Measurements from ENCODE around the gene DTWD2.
"Not testable (repeated sequence)": the region's sequence is repeated elsewhere in the genome, so short reads cannot be mapped to it uniquely, and the experiment has no call there.

Gene DTWD2

DNA sequence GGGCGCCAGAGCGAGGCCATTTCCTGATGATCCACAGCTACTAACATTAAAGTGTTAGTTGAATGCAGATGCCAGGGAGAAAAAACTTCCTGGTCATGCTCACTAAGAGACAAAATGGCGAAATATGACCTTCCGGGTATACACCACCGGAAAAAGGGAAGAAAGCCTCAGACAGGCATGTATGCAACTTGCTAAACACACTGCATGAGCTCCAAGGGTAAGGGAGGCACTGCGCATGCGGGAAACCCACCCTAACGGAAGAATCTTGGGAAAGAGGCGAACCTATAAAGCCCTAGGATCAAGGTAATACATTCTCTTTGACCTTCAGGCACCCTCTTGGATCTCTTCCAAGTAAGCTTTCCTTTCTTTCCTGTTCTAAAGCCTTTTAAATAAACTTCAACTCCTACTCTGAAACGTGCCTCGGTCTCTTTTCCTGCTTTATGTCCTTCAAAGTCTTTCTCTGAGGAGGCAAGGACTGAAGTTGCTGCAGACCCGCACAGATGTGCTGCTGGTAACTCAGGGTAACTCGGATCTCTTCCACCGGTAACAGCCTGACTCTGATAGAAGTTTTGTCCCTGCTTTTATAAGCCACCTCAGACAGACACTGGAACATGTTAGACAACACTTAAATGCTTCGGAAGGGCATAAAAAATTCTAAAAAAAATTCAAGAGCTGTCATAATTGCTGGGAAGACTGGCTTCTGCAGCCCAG is 64.9 kb downstream of the DTWD2 start:
- no peak for TF ChIP-seq MYC (IDR thresholded peaks at IDR 0.05; ENCODE audit: low read depth, low read length)
- TF ChIP-seq, protein P1, sequence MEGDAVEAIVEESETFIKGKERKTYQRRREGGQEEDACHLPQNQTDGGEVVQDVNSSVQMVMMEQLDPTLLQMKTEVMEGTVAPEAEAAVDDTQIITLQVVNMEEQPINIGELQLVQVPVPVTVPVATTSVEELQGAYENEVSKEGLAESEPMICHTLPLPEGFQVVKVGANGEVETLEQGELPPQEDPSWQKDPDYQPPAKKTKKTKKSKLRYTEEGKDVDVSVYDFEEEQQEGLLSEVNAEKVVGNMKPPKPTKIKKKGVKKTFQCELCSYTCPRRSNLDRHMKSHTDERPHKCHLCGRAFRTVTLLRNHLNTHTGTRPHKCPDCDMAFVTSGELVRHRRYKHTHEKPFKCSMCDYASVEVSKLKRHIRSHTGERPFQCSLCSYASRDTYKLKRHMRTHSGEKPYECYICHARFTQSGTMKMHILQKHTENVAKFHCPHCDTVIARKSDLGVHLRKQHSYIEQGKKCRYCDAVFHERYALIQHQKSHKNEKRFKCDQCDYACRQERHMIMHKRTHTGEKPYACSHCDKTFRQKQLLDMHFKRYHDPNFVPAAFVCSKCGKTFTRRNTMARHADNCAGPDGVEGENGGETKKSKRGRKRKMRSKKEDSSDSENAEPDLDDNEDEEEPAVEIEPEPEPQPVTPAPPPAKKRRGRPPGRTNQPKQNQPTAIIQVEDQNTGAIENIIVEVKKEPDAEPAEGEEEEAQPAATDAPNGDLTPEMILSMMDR (IDR thresholded peaks at IDR 0.05; ENCODE audit: low read depth, low read length): no peak
- DNase-seq (ENCODE audit: low read depth): no peak
- H3K4me3 ChIP-seq (ENCODE audit: low read depth, low read length): no peak overlapping the region

DNA sequence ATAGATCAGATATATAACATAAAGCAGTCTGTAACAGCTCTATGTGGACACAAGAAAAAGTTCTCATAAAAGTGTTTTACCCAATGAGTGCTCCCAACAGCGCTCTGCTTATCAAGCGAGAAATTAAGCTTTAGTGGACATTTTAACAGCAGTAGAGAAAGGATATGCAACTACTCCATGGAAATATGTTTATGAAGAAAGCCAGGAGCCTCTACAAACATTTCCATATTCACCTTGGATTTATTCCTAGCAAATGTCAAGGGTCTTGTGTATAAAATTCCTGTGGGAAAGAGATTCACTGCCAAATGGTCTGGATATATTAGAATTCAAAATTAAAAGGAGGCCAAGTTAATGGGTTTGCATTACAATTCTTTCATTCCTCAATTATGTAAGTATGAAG is 66.5 kb downstream of the DTWD2 start:
- no peak overlapping the region for H3K4me3 ChIP-seq (ENCODE audit: low read depth, low read length)
- DNase-seq (ENCODE audit: low read depth): no peak
- TF ChIP-seq, protein P2, sequence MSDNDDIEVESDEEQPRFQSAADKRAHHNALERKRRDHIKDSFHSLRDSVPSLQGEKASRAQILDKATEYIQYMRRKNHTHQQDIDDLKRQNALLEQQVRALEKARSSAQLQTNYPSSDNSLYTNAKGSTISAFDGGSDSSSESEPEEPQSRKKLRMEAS (IDR thresholded peaks at IDR 0.05; ENCODE audit: low read depth, low read length): no peak
- no peak for TF ChIP-seq MYC (IDR thresholded peaks at IDR 0.05; ENCODE audit: low read depth, low read length)
- TF ChIP-seq POLR2A (IDR thresholded peaks at IDR 0.05; ENCODE audit: extremely low read depth, insufficient read length): no peak

DNA sequence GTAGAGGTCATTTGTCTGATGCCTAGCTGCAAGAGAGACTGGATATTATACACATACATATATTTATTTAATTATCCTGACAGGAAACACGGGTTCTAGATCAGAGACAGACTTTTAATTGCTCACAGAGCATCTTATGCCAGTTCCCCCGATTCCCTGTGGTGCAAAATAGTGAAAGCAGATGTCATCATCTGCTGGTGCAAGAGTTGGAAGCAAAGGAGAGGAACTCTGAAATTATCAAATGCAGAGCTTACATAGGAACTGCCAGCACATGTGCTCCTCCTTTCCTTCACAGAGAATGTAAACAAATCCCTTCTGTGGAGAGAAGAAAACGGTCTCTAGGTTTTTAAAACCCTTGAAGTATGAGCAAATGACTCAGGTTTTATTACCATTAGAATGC is 69.3 kb downstream of the DTWD2 start:
- no peak for TF ChIP-seq POLR2A (IDR thresholded peaks at IDR 0.05; ENCODE audit: extremely low read depth, insufficient read length)
- TF ChIP-seq, protein P2 (IDR thresholded peaks at IDR 0.05; ENCODE audit: low read depth, low read length): no peak
- TF ChIP-seq, protein P1 (IDR thresholded peaks at IDR 0.05; ENCODE audit: low read depth, low read length): no peak
- TF ChIP-seq MYC (IDR thresholded peaks at IDR 0.05; ENCODE audit: low read depth, low read length): no peak
- DNase-seq (ENCODE audit: low read depth): no peak
- H3K4me3 ChIP-seq (ENCODE audit: low read depth, low read length): no peak overlapping the region

DNA sequence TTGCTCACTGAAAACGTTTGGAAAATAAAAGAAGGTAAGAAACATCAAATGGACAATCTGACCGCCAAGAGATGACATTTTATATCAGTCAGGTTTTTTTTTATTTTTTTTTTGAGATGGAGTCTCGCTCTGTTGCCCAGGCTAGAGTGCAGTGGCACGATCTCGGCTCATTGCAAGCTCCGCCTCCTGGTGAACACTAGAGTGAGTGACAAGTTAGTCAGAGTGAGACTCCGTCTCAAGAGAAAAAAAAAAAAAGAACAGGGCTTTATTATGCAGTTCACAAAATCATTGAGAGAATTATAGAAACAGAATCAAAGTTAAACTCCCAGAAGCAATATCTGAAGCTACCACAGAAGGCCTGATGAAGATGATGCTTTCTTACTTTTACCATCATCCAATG is 70.1 kb downstream of the DTWD2 start:
- no peak overlapping the region for H3K4me3 ChIP-seq (ENCODE audit: low read depth, low read length)
- no peak for DNase-seq (ENCODE audit: low read depth)

DNA sequence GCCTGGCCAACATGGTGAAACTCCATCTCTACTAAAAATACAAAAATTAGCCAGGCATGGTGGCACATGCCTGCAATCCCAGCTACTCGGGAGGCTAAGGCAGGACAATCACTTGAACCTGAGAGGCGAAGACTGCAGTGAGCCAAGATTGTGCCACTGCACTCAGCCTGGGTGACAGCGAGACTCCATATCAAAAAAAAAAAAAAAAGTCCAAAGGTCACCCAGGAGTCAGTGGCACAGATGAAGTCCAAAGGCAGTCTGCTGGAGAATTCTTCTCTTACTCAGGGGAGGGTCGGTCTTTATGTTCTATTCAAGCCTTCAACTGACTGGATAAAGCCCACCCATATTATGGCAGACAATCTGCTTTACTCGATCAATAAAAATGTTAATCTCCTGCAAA is 80.8 kb downstream of the DTWD2 start:
- not testable (repeated sequence) for DNase-seq (ENCODE audit: low read depth); H3K4me3 ChIP-seq (ENCODE audit: low read depth, low read length)

More for the DNA sequence above, 70.1 kb downstream of the DTWD2 start:
- TF ChIP-seq, protein P2 (IDR thresholded peaks at IDR 0.05; ENCODE audit: low read depth, low read length): no peak
- TF ChIP-seq, protein P1 (IDR thresholded peaks at IDR 0.05; ENCODE audit: low read depth, low read length): no peak
- TF ChIP-seq POLR2A (IDR thresholded peaks at IDR 0.05; ENCODE audit: extremely low read depth, insufficient read length): no peak
- no peak for TF ChIP-seq MYC (IDR thresholded peaks at IDR 0.05; ENCODE audit: low read depth, low read length)

DNA sequence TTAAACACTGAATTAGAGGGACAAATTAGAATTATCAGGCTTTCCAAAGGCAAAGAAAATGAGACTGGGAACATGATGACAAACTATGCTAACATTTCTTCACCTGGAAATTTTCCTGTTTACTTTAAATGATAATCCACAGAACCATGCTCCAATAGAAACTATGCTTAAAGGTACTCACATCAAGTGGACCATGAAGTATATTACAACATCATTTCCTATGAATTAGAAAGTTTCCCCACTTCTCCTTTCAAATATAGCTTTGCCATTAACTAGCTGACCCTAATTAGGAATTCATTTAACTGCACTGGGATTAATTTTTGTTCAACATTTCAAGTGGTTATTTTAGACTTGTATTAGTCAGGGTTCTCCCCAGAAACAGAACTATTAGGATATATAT is 81.4 kb downstream of the DTWD2 start:
- H3K4me3 ChIP-seq (ENCODE audit: low read depth, low read length): no peak overlapping the region
- DNase-seq (ENCODE audit: low read depth): no peak
- TF ChIP-seq, protein P1 (IDR thresholded peaks at IDR 0.05; ENCODE audit: low read depth, low read length): no peak
- no peak for TF ChIP-seq POLR2A (IDR thresholded peaks at IDR 0.05; ENCODE audit: extremely low read depth, insufficient read length)
- TF ChIP-seq, protein P2 (IDR thresholded peaks at IDR 0.05; ENCODE audit: low read depth, low read length): no peak
- no peak for TF ChIP-seq MYC (IDR thresholded peaks at IDR 0.05; ENCODE audit: low read depth, low read length)

DNA sequence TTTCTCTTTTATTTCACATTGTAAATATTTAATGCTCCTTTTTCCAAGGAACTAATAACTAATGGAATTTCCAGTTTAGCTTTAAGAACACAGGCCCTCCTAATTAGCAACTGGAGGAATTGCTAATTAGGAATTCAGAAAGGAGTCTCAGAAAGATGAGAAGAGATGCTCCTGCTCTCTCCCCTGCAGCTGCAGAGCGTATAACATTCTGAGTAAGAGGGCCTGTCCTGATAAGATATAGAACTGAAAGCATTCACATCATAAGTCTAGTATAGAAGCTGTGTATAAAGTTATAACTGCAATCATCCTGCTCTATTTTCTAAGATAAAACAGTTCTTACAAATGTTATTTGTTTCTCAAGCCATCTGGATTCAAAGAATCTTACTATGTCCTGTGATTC is 83.2 kb downstream of the DTWD2 start:
- TF ChIP-seq, protein P1 (IDR thresholded peaks at IDR 0.05; ENCODE audit: low read depth, low read length): no peak
- TF ChIP-seq MYC (IDR thresholded peaks at IDR 0.05; ENCODE audit: low read depth, low read length) (no peak), POLR2A (IDR thresholded peaks at IDR 0.05; ENCODE audit: extremely low read depth, insufficient read length) (no peak)
- TF ChIP-seq, protein P2 (IDR thresholded peaks at IDR 0.05; ENCODE audit: low read depth, low read length): no peak
- DNase-seq (ENCODE audit: low read depth): no peak

More for the DNA sequence above, 83.2 kb downstream of the DTWD2 start:
- no peak overlapping the region for H3K4me3 ChIP-seq (ENCODE audit: low read depth, low read length)
